Activated T-cell treated with anti-CD3 and anti-CD28 coated beads for 1 hour (primary cell): ENCODE results near the gene TGIF1.

ENCODE experiments used
- DNase-seq: peaks from one replicate; pipeline ENCODE4 v3.0.0-alpha.2; 2020; ENCODE audit warnings: low read depth

Gene TGIF1

DNA sequence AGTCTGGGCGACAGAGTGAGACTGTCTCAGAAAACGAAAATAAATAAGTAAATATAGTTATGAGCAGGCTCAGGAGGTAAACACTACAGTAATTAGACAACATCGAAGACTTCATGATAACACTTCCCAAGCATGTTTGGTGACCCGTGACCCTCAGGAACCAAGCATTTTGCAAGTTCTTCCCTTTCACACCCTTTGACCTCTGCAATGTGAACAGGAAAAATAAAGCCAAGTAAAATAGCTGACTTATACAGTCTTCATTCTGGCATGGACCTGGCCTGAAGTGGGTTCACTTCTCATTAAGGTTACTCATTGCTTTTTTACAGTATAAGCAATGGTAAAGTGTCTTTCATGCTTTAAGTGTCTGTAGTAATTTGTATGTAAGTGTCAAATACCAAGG, 15.3 kb upstream of the TGIF1 start:
- DNase-seq = no peak

GRCh38 chr18:3440341-3440740, 9.6 kb upstream of the TGIF1 start:
- DNase-seq = no peak

DNA sequence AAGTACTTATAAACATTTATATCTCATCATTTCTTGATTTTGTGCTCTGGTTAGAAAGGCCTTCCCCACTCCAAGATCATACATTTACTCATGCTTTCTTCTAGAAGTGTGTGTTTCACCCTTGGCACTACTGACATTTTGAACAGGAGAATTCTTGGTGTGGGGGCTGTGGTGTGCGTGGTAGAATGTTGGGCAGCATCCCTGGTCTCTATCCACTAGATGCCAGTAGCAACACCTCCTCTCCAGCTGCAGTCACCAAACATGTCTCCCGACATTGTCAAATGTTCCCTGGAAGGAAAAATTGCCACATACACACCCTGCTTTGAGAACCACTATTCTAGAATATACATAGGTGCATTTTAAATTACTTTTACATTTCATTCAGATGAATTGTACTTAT, 8.7 kb upstream of the TGIF1 start:
- no peak for DNase-seq

GRCh38 chr18:3442919-3443318, 7.1 kb upstream of the TGIF1 start:
- DNase-seq = no peak

- DNase-seq = no peak
Observed at GRCh38 chr18:3444296-3444695, 5.7 kb upstream of the TGIF1 start.

GRCh38 chr18:3444954-3445353, 5.0 kb upstream of the TGIF1 start:
- DNase-seq = no peak

GRCh38 chr18:3447068-3447894, 2.7 kb upstream of the TGIF1 start:
- no peak for DNase-seq

DNA sequence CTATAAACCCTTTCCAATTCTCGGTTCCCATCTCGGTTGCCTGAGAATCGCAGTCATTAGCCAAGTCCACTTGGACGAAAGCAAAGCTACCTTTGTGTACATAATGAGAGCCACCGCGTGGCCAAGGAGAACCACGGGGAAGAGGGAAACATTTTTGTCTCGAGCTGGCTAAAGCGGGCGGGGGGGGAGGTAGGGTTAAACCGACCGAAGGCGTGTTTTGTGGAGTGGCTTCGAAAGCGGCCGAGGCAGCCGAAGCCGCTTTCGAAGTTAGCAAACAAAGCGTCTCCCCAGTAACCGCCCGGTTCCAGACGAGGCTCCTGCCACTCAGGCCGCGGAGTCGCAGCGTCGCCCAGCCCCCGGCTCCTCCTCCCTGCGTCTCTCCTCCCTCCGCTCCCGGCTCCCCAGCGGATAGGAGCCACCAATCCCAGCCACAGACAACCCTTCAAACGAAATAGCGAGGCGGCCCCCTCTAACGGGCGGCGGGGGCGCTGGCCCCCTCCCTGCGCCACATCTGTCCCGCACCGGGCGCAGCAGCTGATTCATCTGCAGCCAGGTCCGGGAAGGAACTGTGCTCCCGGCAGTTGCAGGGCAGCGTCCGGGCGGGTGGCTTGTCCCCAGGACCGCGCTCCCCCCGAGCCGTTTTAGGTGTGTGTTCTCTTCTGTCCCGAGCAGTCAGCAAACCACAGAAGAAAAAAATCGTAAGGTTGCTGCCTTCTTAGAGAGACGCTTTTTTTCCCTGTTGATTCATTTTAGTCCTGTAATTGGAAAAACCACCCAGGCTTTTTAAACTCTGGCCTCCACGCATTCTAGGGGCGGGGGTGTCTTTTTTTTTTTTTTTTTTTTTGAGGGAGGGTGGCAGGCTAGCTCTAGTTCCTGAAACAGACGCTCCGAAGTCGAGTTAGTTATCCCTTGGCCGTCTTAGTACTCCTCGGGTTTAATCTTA, 1.8 kb upstream of the TGIF1 start:
- peak; percentile 64 for DNase-seq

DNA sequence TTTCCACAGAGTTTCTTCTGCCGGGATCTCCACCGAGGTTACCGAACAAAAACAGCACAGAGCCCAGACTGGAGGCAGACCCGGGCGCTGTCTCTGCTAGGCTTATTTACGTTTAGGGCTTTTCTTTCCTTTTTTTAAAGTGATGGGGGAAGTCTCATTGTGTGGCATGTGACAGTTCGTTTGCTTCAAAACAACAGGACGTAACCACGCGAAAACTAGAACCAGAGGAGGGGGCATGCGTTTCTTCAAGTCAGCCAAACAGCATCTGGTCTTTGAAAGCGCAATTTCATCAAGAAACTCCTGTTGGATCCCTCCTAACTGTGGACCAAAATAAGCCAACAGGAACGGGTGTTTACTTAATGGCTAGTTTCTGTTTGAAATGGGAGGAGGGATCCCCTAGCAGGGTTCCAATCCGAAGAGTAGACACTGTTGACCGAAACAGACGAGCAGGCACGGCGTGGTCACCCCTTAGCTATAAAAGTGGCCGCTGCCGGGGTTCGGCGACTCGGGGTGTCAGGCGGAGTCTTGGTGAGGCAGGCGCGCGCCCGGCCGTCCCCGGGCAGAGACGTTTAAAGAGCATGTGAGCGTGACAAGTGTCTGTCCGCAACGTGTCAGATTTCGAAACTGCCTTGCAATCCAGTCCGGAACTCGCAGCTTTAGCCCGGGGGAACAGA, 997 bp upstream of the TGIF1 start:
- DNase-seq = peak; percentile 35

DNA sequence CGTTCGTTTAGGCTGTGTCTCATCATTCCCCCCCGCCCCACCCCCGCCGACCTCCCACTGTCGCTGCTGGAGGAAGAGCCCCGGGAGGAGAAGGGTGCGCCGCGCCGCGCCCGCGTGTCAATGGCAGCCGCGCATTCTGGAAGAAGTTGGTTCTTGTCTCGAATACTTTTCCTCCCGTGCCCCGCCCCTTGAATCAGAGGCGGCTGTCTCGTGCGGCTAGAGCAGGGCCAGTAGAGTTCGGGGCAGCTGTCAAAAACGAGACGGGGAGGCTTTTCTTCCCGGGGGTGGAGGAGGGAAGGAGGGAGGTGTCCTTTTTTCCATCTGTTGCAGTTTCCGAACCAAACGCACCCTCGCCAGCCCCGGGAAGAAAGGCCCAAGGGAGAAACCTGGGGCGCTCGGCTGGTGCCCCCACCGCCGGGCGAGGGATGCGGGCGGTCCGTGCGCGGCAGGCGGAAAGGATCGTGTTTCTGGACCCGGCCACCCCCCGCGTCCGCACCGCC, 410 bp upstream of the TGIF1 start:
- peak; percentile 68 for DNase-seq

- no peak for DNase-seq
Observed at GRCh38 chr18:3450799-3451182, 819 bp downstream of the TGIF1 start.

DNA sequence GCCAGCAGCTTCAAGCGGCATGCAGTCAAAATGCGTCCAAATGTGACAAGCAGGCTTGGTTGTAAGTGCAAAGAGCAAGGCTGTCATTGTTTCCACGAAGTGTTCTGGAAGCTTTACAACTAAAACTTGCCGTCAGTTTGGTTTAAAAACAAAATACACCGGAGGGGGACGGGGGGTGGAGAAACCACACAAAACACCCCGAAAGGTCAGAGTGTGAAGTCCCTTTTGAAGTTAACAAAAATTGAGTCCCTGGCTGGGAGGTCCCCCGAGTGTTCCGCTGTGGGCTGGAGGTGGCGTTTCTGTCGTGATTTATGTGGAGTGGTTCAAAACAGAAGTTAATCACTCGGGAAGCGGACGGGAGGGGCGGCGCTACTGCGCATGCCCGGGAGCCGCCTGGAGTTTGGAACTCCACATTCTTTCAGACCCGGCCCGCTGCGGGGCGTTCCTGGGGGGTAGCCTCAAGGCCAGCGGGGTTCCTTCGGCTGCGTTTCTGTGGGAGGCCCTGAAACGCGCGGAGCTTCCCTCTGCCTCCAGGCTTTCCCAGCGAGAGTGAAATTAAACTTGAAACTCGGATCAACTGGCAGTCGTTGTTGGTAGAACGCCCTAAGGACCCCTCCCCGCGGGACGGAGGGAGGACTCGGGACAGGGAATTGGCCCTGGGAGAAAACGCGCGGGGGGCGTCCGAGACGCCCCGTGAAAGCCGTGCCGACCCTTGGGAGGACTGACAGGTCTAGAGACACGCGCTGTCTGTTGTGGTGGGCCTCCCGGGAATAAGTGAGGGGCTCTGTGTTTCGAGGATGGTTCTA, 1.4 kb downstream of the TGIF1 start:
- DNase-seq = peak; percentile 75

DNA sequence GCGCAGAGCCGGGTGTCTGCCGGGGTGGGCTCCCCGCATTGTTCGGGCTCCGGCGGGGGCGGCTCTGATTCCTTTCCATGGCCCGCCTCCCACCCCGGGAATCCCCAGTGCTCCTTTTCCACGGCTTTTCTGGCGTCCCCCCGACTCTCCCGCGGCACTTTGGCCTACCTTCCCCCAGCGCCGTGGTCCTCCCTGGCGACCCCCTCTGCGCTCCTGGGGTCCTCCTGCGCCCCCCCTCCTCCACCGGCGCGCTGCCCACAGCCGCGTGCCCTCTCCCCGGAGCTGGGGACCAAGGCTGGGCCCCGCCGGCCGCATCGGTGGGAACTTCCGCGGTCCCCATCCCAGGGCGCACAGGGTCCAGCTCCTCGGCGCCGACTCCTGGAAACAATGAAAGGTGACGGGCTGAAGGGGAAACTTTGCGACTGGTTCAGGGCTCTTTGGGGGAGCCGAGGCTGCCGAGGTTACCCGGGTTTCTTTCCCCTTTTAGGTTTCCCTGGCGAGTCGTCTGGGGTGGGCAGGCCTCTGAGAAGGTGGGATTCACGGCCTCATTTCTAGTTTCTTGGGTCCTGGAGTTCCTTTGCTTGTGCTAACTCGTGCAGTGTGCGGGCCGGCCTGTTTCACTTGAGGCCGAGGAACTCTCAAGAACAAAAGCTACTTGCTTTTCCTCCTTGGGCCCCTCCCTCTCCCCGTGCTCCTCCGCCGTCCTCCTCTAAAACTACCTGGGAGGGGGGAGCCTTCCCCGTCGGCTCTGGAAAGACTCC, 2.2 kb downstream of the TGIF1 start:
- DNase-seq = peak; percentile 18

- DNase-seq = no peak
Observed at GRCh38 chr18:3452750-3453539, 3.0 kb downstream of the TGIF1 start.

DNA sequence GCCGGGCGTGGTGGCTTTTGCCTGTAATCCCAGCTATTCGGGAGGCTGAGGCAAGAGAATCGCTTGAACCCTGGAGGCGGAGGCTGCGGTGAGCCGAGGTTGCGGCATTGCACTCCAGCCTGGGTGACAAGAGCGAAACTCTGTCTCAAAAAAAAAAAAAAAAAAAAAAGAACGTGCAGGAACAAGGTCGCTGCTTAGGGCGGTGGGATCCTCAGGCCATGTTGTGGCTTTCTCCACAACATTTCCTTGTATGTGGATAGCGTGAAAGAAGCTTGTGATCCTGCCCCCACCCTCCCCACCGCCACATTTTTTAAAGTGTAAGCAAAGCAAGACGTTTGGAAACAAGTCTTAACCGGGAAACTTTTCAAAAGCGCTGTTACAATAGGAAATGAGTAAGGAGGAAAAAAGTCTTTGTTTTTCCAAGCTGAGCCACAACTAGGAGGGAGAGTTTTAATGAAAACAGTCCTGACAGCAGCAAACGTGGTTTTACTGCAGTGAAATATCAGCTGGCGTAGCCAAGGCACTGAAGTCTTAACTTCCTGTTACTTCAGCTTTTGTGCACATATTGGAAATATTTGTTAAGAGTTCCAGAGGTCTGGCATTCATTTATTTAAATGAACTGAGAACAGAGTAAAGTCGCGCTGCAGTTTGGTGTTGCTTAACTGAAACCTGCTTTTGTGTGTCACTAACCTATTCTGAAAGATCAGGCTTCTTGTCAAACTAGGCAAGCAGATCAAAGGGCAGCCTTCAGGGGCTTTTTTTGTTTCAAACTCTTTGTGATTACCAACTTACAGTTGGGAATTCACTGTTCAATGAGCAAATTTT, 3.8 kb downstream of the TGIF1 start:
- DNase-seq = no peak

GRCh38 chr18:3454365-3455089, 4.6 kb downstream of the TGIF1 start:
- DNase-seq = no peak

DNA sequence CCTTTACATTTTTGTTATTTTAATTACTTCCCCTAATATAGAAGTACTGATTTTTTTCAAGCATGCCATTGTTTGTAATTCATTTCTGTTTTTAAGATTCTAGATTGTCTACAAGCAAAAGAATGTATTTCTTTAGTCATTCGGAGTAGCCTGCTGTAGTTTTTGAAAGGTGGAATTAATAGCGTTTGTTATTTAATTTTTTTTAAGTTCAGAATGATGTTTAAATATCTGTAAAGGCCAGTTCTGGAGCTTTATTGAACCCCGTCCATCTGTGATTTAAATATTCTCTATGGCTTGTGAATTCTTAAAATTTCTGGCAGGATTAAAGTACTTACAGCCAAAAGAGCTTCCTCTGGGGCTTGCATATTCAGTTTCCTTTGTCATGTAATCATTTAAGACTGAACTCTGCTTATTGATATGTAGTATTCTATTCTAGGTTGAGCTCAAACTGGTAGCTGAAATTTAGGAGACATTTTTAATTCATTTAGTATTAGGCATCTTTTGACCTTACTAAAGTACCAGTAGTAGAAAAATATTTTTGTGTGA, 5.2 kb downstream of the TGIF1 start:
- no peak for DNase-seq
